ENCODE results near the gene LIPT2. TPM values are rescaled to one million over a fixed set of nuclear protein-coding genes. Genes with fewer than 3 reads are reported as not detected.
A peak's percentile ranks its signal among the peaks of the same experiment; 100 is the strongest.

LIPT2 gene
- total and polyA plus RNA-seq, 2 experiments from 2014 or later: 8.2 to 16.9 TPM

DNA sequence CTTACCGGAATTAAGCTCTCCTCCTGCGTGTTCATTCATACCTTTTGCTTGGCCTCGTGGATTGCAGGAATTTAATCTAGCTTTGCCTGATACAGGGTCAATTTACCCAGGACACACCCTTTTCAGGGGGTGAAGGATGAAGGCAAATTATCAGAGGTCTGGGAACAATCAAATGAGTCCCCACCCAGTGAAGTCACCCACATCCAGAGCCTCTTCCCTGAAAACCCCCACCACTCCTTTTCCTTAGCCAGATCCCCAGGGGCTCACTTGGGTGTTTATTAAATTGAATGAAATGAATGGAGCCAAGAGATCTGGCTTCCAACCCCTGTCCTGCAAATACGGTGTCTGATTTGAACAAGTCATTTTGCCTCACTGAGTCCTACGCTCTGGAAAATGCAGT is 31.0 kb upstream of the LIPT2 start:
- H3K9me3 Mint-ChIP-seq: no peaks in the 10 kb centered on the region
- no peaks in the 10 kb centered on the region for H3K36me3 ChIP-seq (ENCODE audit: insufficient read depth)
- peaks cover 4% of the 10 kb centered on the region for H3K27me3 Mint-ChIP-seq (ENCODE audit: insufficient read depth, low read depth, poor library complexity)
- DNase-seq (ENCODE audit: low spot score): no peak
- H3K4me3 Mint-ChIP-seq: no peak overlapping the region
- no peaks in the 10 kb centered on the region for H3K27me3 ChIP-seq (ENCODE audit: insufficient read depth)
- no peak overlapping the region for H3K4me2 ChIP-seq
- H3K4me1 Mint-ChIP-seq: no peaks in the 10 kb centered on the region
- no peak for ATAC-seq
- H2AFZ ChIP-seq: peak overlapping the region; percentile 69; the same call in 1 of the 2 replicates
- no peaks in the 10 kb centered on the region for H3K36me3 Mint-ChIP-seq (ENCODE audit: low read depth)
- H3F3A ChIP-seq (replicated peaks; ENCODE audit: low read depth): no peaks in the 10 kb centered on the region
- no peaks in the 10 kb centered on the region for H4K20me1 ChIP-seq (replicated peaks; ENCODE audit: insufficient read depth)
- H3K79me2 ChIP-seq (replicated peaks; ENCODE audit: insufficient read depth): no peaks in the 10 kb centered on the region
- no peaks in the 10 kb centered on the region for H3K9me2 ChIP-seq (ENCODE audit: insufficient read depth)
- no peak for TF ChIP-seq NANOG (IDR thresholded peaks at IDR 0.05; ENCODE audit: borderline replicate concordance)
- TF ChIP-seq, protein P1, sequence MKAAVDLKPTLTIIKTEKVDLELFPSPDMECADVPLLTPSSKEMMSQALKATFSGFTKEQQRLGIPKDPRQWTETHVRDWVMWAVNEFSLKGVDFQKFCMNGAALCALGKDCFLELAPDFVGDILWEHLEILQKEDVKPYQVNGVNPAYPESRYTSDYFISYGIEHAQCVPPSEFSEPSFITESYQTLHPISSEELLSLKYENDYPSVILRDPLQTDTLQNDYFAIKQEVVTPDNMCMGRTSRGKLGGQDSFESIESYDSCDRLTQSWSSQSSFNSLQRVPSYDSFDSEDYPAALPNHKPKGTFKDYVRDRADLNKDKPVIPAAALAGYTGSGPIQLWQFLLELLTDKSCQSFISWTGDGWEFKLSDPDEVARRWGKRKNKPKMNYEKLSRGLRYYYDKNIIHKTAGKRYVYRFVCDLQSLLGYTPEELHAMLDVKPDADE (IDR thresholded peaks at IDR 0.05): no peak
- no peak for TF ChIP-seq CREB1 (CRISPR knock-in tag; IDR thresholded peaks at IDR 0.05; ENCODE audit: low read depth)
- TF ChIP-seq, protein P2, sequence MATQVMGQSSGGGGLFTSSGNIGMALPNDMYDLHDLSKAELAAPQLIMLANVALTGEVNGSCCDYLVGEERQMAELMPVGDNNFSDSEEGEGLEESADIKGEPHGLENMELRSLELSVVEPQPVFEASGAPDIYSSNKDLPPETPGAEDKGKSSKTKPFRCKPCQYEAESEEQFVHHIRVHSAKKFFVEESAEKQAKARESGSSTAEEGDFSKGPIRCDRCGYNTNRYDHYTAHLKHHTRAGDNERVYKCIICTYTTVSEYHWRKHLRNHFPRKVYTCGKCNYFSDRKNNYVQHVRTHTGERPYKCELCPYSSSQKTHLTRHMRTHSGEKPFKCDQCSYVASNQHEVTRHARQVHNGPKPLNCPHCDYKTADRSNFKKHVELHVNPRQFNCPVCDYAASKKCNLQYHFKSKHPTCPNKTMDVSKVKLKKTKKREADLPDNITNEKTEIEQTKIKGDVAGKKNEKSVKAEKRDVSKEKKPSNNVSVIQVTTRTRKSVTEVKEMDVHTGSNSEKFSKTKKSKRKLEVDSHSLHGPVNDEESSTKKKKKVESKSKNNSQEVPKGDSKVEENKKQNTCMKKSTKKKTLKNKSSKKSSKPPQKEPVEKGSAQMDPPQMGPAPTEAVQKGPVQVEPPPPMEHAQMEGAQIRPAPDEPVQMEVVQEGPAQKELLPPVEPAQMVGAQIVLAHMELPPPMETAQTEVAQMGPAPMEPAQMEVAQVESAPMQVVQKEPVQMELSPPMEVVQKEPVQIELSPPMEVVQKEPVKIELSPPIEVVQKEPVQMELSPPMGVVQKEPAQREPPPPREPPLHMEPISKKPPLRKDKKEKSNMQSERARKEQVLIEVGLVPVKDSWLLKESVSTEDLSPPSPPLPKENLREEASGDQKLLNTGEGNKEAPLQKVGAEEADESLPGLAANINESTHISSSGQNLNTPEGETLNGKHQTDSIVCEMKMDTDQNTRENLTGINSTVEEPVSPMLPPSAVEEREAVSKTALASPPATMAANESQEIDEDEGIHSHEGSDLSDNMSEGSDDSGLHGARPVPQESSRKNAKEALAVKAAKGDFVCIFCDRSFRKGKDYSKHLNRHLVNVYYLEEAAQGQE (IDR thresholded peaks at IDR 0.05; ENCODE audit: unreplicated experiment): no peak
- TF ChIP-seq ZNF114 (CRISPR knock-in tag; IDR thresholded peaks at IDR 0.05): no peak
- TF ChIP-seq, protein P3, sequence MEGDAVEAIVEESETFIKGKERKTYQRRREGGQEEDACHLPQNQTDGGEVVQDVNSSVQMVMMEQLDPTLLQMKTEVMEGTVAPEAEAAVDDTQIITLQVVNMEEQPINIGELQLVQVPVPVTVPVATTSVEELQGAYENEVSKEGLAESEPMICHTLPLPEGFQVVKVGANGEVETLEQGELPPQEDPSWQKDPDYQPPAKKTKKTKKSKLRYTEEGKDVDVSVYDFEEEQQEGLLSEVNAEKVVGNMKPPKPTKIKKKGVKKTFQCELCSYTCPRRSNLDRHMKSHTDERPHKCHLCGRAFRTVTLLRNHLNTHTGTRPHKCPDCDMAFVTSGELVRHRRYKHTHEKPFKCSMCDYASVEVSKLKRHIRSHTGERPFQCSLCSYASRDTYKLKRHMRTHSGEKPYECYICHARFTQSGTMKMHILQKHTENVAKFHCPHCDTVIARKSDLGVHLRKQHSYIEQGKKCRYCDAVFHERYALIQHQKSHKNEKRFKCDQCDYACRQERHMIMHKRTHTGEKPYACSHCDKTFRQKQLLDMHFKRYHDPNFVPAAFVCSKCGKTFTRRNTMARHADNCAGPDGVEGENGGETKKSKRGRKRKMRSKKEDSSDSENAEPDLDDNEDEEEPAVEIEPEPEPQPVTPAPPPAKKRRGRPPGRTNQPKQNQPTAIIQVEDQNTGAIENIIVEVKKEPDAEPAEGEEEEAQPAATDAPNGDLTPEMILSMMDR (conservative IDR thresholded peaks at IDR 0.05; ENCODE audit: low read depth in 2 of 2): no peak
- no peak for TF ChIP-seq JUNB (IDR thresholded peaks at IDR 0.05; ENCODE audit: unreplicated experiment)
- TF ChIP-seq EZH2 (IDR thresholded peaks at IDR 0.05; ENCODE audit: low read depth, unreplicated experiment): no peak
- TF ChIP-seq STAT1 (IDR thresholded peaks at IDR 0.05; ENCODE audit: unreplicated experiment): no peak
- H3K27ac Mint-ChIP-seq: no peak overlapping the region
- H3K27ac ChIP-seq (ENCODE audit: low read depth): no peak overlapping the region
- no peaks in the 10 kb centered on the region for H3K4me1 ChIP-seq (ENCODE audit: insufficient read depth)
- H3K4me3 ChIP-seq: no peak overlapping the region

DNA sequence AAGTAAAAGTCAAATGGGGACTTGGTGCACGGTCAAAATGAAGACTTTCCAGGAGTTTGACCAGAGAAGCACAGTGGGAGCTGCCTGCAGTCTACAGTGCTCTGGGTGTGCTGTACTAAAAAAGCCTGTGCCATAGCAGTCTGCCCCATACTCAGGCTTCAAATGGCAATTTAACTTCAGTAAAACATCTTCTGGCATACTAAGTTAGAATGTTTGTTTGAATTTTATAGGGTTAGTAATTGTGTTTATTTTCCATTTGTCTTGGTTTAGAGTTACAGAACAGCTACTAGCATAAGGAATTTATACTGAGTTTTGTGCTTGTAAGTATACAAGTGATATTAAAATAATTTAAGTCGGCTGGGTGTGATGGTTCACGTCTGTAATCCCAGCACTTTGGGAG is 29.3 kb upstream of the LIPT2 start:
- Histone ChIP-seq H3K4me3 (no peak overlapping the region), H3K36me3 (ENCODE audit: insufficient read depth) (no peaks in the 10 kb centered on the region), H2AFZ (no peak overlapping the region), H3K79me2 (replicated peaks; ENCODE audit: insufficient read depth) (no peaks in the 10 kb centered on the region), H3K9me2 (ENCODE audit: insufficient read depth) (no peaks in the 10 kb centered on the region), H3K4me1 (ENCODE audit: insufficient read depth) (no peaks in the 10 kb centered on the region), H4K20me1 (replicated peaks; ENCODE audit: insufficient read depth) (no peaks in the 10 kb centered on the region), H3F3A (replicated peaks; ENCODE audit: low read depth) (no peaks in the 10 kb centered on the region), H3K27me3 (ENCODE audit: insufficient read depth) (no peaks in the 10 kb centered on the region), H3K4me2 (no peak overlapping the region), H3K27ac (ENCODE audit: low read depth) (no peak overlapping the region)
- no peaks in the 10 kb centered on the region for H3K36me3 Mint-ChIP-seq (ENCODE audit: low read depth)
- ATAC-seq (no peak), DNase-seq (ENCODE audit: low spot score) (no peak)
- H3K9me3 Mint-ChIP-seq: no peaks in the 10 kb centered on the region
- H3K27ac Mint-ChIP-seq: no peak overlapping the region
- H3K27me3 Mint-ChIP-seq (ENCODE audit: insufficient read depth, low read depth, poor library complexity): peaks cover 4% of the 10 kb centered on the region
- H3K4me1 Mint-ChIP-seq: no peaks in the 10 kb centered on the region
- TF ChIP-seq, protein P4, sequence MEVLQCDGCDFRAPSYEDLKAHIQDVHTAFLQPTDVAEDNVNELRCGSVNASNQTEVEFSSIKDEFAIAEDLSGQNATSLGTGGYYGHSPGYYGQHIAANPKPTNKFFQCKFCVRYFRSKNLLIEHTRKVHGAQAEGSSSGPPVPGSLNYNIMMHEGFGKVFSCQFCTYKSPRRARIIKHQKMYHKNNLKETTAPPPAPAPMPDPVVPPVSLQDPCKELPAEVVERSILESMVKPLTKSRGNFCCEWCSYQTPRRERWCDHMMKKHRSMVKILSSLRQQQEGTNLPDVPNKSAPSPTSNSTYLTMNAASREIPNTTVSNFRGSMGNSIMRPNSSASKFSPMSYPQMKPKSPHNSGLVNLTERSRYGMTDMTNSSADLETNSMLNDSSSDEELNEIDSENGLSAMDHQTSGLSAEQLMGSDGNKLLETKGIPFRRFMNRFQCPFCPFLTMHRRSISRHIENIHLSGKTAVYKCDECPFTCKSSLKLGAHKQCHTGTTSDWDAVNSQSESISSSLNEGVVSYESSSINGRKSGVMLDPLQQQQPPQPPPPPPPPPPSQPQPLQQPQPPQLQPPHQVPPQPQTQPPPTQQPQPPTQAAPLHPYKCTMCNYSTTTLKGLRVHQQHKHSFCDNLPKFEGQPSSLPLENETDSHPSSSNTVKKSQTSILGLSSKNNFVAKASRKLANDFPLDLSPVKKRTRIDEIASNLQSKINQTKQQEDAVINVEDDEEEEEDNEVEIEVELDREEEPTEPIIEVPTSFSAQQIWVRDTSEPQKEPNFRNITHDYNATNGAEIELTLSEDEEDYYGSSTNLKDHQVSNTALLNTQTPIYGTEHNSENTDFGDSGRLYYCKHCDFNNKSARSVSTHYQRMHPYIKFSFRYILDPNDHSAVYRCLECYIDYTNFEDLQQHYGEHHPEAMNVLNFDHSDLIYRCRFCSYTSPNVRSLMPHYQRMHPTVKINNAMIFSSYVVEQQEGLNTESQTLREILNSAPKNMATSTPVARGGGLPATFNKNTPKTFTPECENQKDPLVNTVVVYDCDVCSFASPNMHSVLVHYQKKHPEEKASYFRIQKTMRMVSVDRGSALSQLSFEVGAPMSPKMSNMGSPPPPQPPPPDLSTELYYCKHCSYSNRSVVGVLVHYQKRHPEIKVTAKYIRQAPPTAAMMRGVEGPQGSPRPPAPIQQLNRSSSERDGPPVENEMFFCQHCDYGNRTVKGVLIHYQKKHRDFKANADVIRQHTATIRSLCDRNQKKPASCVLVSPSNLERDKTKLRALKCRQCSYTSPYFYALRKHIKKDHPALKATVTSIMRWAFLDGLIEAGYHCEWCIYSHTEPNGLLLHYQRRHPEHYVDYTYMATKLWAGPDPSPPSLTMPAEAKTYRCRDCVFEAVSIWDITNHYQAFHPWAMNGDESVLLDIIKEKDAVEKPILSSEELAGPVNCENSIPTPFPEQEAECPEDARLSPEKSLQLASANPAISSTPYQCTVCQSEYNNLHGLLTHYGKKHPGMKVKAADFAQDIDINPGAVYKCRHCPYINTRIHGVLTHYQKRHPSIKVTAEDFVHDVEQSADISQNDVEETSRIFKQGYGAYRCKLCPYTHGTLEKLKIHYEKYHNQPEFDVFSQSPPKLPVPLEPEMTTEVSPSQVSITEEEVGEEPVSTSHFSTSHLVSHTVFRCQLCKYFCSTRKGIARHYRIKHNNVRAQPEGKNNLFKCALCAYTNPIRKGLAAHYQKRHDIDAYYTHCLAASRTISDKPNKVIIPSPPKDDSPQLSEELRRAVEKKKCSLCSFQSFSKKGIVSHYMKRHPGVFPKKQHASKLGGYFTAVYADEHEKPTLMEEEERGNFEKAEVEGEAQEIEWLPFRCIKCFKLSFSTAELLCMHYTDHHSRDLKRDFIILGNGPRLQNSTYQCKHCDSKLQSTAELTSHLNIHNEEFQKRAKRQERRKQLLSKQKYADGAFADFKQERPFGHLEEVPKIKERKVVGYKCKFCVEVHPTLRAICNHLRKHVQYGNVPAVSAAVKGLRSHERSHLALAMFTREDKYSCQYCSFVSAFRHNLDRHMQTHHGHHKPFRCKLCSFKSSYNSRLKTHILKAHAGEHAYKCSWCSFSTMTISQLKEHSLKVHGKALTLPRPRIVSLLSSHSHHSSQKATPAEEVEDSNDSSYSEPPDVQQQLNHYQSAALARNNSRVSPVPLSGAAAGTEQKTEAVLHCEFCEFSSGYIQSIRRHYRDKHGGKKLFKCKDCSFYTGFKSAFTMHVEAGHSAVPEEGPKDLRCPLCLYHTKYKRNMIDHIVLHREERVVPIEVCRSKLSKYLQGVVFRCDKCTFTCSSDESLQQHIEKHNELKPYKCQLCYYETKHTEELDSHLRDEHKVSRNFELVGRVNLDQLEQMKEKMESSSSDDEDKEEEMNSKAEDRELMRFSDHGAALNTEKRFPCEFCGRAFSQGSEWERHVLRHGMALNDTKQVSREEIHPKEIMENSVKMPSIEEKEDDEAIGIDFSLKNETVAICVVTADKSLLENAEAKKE (CRISPR knock-in tag; IDR thresholded peaks at IDR 0.05): no peak
- no peak for TF ChIP-seq ZNF331 (CRISPR knock-in tag; IDR thresholded peaks at IDR 0.05; ENCODE audit: low read depth)
- no peak overlapping the region for H3K4me3 Mint-ChIP-seq
